Posterior vena cava (tissue), 2 donors: Measurements from ENCODE around the gene DNAJC18. TPM values are rescaled to one million over a fixed set of nuclear protein-coding genes. Genes with fewer than 3 reads are reported as not detected.

Experiments used
- total RNA-seq, 2 donors: library from RNA; stranded (reverse); fragmentation: NEBNext Ultra II Directional; extraction: Animal tissue kit (Norgen Biotek cat#: 25700); gene quantifications; one replicate each; pipeline ENCODE4 v1.2.1, GENCODE V29; 2021
- donor health status: DM: yes; HTN: yes; CAD: no.
- donor health status: DM: yes; HTN: yes; CAD: no.

The DNAJC18 gene
- total RNA-seq, 2 donors from 2014 or later: 13.3 to 18.8 TPM

Other genes with a start within 250 kb of the DNAJC18 start
- gene SIL1, start 241.2 kb downstream of the DNAJC18 start, total RNA-seq: 10 to 100 TPM; 42.8 to 55.1 TPM
- gene MATR3, start 145.8 kb downstream of the DNAJC18 start, total RNA-seq: 100 to 1,000 TPM; 139 to 148 TPM
- 10 to 100 TPM; 67.6 to 75.4 TPM for gene PAIP2, start 97.7 kb downstream of the DNAJC18 start, total RNA-seq
- gene SLC23A1, start 56.2 kb downstream of the DNAJC18 start, total RNA-seq: not detected
- 1 to 10 TPM; 1.0 TPM for gene MZB1, start 49.6 kb downstream of the DNAJC18 start, total RNA-seq
- gene PROB1, start 44.4 kb downstream of the DNAJC18 start, total RNA-seq: 1 to 10 TPM; 4.4 to 8.9 TPM
- gene SPATA24, start 35.4 kb downstream of the DNAJC18 start, total RNA-seq: 1 to 10 TPM; 1.9 to 2.6 TPM
- gene ECSCR, start 23.2 kb upstream of the DNAJC18 start, total RNA-seq: 10 to 100 TPM; 39.7 to 46.6 TPM
- gene SMIM33, start 31.5 kb upstream of the DNAJC18 start, total RNA-seq: not detected
- gene STING1, start 43.2 kb upstream of the DNAJC18 start, total RNA-seq: 100 to 1,000 TPM in 1 of 2 donors, 10 to 100 TPM in 1; 91.5 to 101 TPM
- 100 to 1,000 TPM; 105 to 132 TPM for gene UBE2D2, start 121.8 kb upstream of the DNAJC18 start, total RNA-seq
- gene CXXC5, start 208.8 kb upstream of the DNAJC18 start, total RNA-seq: 10 to 100 TPM; 48.9 to 49.1 TPM